GM10266 (cell line): ENCODE results near the gene BRI3BP.
"Not testable (repeated sequence)": the region's sequence is repeated elsewhere in the genome, so short reads cannot be mapped to it uniquely, and the experiment has no call there.

Experiments used
- DNase-seq: peaks from one replicate; pipeline ENCODE4 v3.0.0; 2012; ENCODE audit errors: extremely low spot score
- TF ChIP-seq, protein P1 (sequence below): IDR thresholded peaks from 2 replicates; pipeline ENCODE4 v1.5.1; 2012; ENCODE audit warnings: mild to moderate bottlenecking, low read depth; ENCODE audit not compliant: control insufficient read depth, insufficient read depth; ENCODE audit errors: missing control alignments

BRI3BP gene

DNA sequence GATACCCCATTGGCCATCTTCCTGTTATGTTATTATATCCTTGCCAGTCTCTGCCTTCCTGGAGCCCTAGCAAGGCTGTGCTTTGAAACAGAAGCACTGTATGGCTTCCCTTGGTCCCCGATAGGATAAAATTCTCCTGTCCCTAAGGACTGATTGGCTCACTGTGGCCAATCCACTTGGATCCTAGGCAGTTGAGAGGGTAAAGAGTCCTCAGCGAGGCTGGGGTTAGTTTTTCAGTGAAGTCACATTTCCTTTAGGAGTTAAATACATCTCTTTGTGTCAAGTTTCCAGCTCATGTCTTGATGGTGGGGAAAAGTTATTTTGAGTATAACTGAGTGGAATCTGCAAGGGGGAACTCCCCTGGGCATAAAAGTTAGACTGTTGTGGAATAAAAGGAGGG, 79.1 kb downstream of the BRI3BP start:
- no peak for DNase-seq
- TF ChIP-seq, protein P1, sequence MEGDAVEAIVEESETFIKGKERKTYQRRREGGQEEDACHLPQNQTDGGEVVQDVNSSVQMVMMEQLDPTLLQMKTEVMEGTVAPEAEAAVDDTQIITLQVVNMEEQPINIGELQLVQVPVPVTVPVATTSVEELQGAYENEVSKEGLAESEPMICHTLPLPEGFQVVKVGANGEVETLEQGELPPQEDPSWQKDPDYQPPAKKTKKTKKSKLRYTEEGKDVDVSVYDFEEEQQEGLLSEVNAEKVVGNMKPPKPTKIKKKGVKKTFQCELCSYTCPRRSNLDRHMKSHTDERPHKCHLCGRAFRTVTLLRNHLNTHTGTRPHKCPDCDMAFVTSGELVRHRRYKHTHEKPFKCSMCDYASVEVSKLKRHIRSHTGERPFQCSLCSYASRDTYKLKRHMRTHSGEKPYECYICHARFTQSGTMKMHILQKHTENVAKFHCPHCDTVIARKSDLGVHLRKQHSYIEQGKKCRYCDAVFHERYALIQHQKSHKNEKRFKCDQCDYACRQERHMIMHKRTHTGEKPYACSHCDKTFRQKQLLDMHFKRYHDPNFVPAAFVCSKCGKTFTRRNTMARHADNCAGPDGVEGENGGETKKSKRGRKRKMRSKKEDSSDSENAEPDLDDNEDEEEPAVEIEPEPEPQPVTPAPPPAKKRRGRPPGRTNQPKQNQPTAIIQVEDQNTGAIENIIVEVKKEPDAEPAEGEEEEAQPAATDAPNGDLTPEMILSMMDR, result no peak

DNA sequence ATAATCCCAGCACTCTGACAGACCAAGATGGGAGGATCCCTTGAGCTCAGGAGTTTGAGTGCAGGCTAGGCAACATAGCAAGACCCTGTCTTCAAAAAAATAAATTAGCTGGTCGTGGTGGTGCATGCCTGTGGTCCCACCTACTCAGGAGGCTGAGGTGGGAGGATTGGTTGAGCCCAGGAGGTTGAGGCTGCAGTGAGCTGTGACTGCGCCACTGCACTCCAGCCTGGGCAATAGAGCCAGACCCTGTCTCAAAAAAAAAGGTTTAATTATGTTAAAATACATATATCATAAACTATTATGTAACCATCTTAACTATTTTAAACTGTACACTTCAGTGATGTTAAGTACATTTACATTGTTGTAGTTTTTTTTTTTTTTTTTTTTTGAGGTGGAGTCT, 80.8 kb downstream of the BRI3BP start:
- not testable (repeated sequence) for DNase-seq

DNA sequence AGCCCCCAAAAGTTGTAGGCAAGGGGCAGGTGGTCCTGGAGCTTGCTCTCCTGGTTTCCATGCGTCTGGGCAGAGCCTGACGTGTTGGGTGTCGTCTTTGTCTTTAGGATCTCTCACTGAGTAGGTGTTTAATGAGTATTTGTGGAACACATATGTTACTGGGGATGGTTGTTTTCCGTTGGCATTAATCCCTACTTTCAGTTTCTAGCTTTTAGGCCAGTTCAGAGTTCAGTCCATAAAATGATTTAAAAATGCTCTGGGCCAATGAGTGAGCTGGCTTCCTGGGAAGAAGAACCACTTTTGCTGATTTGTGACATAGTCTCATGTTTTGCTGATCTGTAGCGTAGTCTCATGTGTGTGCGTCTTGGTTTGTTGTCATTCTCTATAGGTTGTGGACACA, 82.7 kb downstream of the BRI3BP start:
- TF ChIP-seq, protein P1, result no peak

DNA sequence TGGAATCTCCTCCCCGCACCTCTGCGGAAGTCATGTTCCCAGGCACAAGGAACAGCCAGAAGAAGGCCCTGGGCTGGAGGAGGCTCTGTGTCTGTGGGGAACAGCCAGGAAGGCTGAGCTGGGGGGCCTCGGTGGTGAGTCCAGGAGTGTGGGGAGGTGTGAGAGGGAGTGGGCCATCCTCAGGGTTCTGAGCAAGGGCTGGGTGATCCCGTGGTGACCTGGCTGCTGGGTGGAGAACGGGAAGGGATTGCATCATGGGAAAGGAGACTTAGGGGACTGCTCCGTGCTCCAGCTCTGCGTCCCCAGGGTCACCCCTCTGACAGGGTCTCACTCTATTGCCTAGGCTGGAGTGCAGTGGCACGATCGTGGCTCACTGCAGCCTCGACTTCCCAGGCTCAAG, 85.6 kb downstream of the BRI3BP start:
- TF ChIP-seq, protein P1, result no peak
- no peak for DNase-seq

More for the DNA sequence above, 82.7 kb downstream of the BRI3BP start:
- DNase-seq, result no peak

DNA sequence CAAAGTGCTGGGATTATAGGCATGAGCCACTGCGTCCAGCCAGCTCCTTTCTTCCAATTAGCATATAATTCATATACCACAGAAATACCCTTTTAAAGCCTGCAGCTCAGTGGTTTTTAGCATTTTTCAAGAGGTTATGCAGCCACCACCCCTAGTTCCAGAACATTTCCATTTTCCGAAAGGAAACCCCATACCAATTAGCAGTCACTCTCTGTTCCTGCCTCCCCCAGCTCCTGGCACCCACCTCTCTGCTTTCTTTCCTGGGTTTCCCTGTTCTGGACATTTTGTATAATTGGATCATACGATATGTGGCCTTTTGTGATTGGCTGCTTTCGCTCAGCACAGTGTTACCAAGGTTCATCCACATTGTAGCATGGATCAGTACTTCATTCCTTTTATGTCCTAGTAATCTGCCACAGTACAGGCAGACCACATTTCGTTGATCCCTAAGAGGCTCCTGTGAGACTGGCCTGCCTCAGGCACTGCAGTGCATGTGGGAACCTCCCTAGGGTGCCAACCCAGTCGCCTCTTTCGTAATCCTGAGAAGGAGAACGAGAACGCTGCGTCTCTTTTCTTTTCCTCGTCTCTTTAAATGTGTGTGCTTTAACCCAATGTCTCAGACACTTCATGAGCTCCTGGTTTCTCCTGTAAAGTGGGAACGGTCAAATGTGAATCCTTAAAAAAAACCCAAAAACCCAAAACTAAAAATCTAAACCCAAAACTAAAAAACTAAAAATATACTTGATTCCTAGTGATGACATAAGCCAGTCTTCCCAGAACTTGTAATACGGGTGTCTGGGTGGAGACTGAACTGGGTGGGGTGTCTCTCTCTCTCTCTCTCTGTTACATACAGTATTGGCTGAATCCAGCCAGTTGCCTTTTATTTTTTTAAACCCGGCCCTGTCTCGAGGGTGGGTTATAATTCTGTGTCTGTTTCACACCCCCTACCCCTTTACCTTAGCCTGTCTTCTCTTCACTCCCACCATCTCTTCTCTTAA, 86.5 kb downstream of the BRI3BP start:
- DNase-seq, result no peak
- TF ChIP-seq, protein P1, result no peak
